ENCODE measurements around the gene HBE1. TPM values are rescaled to one million over a fixed set of nuclear protein-coding genes. Genes with fewer than 3 reads are reported as not detected.

HBE1 gene
- total and polyA plus RNA-seq, 2 of the 8 experiments (the other 6 are each of a cell fraction or from before 2014, with no cell fraction given) = 0.39 TPM; not detected in 1

- Histone ChIP-seq H4K8ac (ENCODE audit: extremely low read depth, insufficient read depth, low read length) (no peak overlapping the region), H3K18ac (ENCODE audit: extremely low read depth, low read length) (no peak overlapping the region), H2BK120ac (replicated peaks; ENCODE audit: low read depth, low read length) (no peak overlapping the region), H3K36me3 (ENCODE audit: control insufficient read depth in 2 of 4, insufficient read depth in 4 of 4, low read length in 3 of 4) (no peaks in the 10 kb centered on the region), H2AK5ac (ENCODE audit: low read depth, low read length) (no peak overlapping the region), H4K5ac (ENCODE audit: insufficient read length, low read depth, low read length) (no peak overlapping the region), H3K14ac (ENCODE audit: insufficient read length) (no peak overlapping the region), H3K79me1 (ENCODE audit: low read depth, low read length) (no peaks in the 10 kb centered on the region), H2BK15ac (ENCODE audit: low read length) (no peak overlapping the region), H3K4me1 (replicated peaks in 1 of 4; ENCODE audit: control insufficient read depth in 3 of 4, insufficient read depth in 4 of 4, low read length in 3 of 4) (no peaks in the 10 kb centered on the region), H3K4ac (replicated peaks; ENCODE audit: insufficient read length, low read depth, low read length) (no peak overlapping the region), H3K79me2 (ENCODE audit: control insufficient read depth in 1 of 2, insufficient read depth in 2 of 2, low read length in 2 of 2) (no peaks in the 10 kb centered on the region), H3K23ac (ENCODE audit: insufficient read length) (no peak overlapping the region), H4K20me1 (replicated peaks in 1 of 2; ENCODE audit: control insufficient read depth in 1 of 2, insufficient read depth in 2 of 2, low read length in 2 of 2) (no peaks in the 10 kb centered on the region), H4K91ac (replicated peaks; ENCODE audit: insufficient read length, low read length) (no peak overlapping the region), H2BK12ac (ENCODE audit: low read depth, low read length) (no peak overlapping the region), H2BK20ac (ENCODE audit: low read length) (no peak overlapping the region), H3K4me2 (ENCODE audit: insufficient read depth in 1 of 2, low read depth in 2 of 2, low read length in 2 of 2) (no peak overlapping the region), H3K23me2 (ENCODE audit: low read depth, low read length) (no peaks in the 10 kb centered on the region), H3K9ac (replicated peaks in 1 of 4; ENCODE audit: extremely low read depth in 1 of 4, low read depth in 3 of 4, low read length in 3 of 4) (no peak overlapping the region), H3K4me3 (ENCODE audit: extremely low read depth in 1 of 4, insufficient read depth in 2 of 4, low read depth in 3 of 4, low read length in 4 of 4) (no peak overlapping the region), H2BK5ac (ENCODE audit: low read depth, low read length) (no peak overlapping the region), H3K27me3 (replicated peaks in 1 of 4; ENCODE audit: control insufficient read depth in 3 of 4, extremely low read depth in 1 of 4, insufficient read depth in 3 of 4, low read length in 3 of 4) (no peaks in the 10 kb centered on the region), H2AFZ (ENCODE audit: low read length) (no peak overlapping the region), H3K27ac (ENCODE audit: low read depth, low read length) (no peak overlapping the region), H3K9me3 (ENCODE audit: insufficient read depth in 2 of 2, low read depth in 1 of 2, low read length in 1 of 2) (no peaks in the 10 kb centered on the region; a peak in 1 of 4 replicates), H3K56ac (replicated peaks; ENCODE audit: insufficient read length, low read depth, low read length) (no peak overlapping the region)
- ChIA-PET CTCF (ENCODE audit: partially characterized antibody) (interaction anchor here (0.7 to 4.2 kb wide), 21 partner anchors 8 to 664 kb away, joined by 3 to 48 read pairs (median 4); partner anchors contain the start of gene OR51B5), POLR2A (ENCODE audit: partially characterized antibody) (no interaction called here)
- no peak for DNase-seq (ENCODE audit: low read depth in 1 of 2, low spot score in 2 of 2)
- FAIRE-seq = peak; percentile 19
- 75% methylated on average over 1 of the region's 1 CpG; no CpG with 5 or more reads in 1 of the 2 experiments for WGBS, 2 experiments (ENCODE audit: extremely low coverage in 1 of 2, insufficient coverage in 1 of 2, insufficient read length in 1 of 2, insufficient replicate concordance in 2 of 2, low coverage in 1 of 2, low lambda C conversion rate in 2 of 2, missing lambda C conversion rate in 1 of 2)
- TF ChIP-seq CTCF (IDR thresholded peaks at IDR 0.05; ENCODE audit: control extremely low read depth in 1 of 3, insufficient read depth in 1 of 3, low read depth in 1 of 3, low read length in 3 of 3) (peak in 2 of 3 experiments; percentile 64 to 69; a peak in 3 of 4 replicates), YY1 (IDR thresholded peaks at IDR 0.05; ENCODE audit: low read depth, low read length) (peak; percentile 91), TCF12 (IDR thresholded peaks at IDR 0.05; ENCODE audit: low read depth, low read length) (no peak), MAFK (IDR thresholded peaks at IDR 0.05; ENCODE audit: low read depth, low read length) (no peak), RAD21 (IDR thresholded peaks at IDR 0.05 in 1 of 2, conservative IDR thresholded peaks at IDR 0.05 in 1 of 2; ENCODE audit: low read depth in 2 of 2, low read length in 2 of 2) (peak; percentile 81 to 88), BRCA1 (IDR thresholded peaks at IDR 0.05; ENCODE audit: low read depth, low read length) (no peak), USF2 (IDR thresholded peaks at IDR 0.05; ENCODE audit: low read length) (no peak), RNF2 (IDR thresholded peaks at IDR 0.05; ENCODE audit: borderline replicate concordance, low read depth, low read length, missing control alignments, poor library complexity, severe bottlenecking) (no peak)
These were observed 21.6 kb upstream of the HBE1 start for GRCh38 chr11:5291207-5291838.

Data from H1 (cell line).